Upper lobe of left lung (tissue), 6 donors: Measurements from ENCODE around the gene MANBA. TPM values are rescaled to one million over a fixed set of nuclear protein-coding genes. Genes with fewer than 3 reads are reported as not detected.

Experiments
- ATAC-seq, 2 donors: fragments of 200-7000 bp; cut with Tn5 transposase; one replicate each; pipeline ENCODE4 v1.9.1; 2022; ENCODE audit warnings: mild to moderate bottlenecking in 2 of 2, moderate library complexity in 2 of 2; ENCODE audit not compliant: low FRiP score in 2 of 2
- DNase-seq, 2 donors: peaks; one replicate each; pipeline ENCODE4 v3.0.0-alpha.2; 2019 to 2020
- H3K27ac ChIP-seq, 4 donors: fragments of 200-600 bp; sonication (generic); one replicate each; pipeline ENCODE4 v1.5.1; 2016 to 2019
- H3K27me3 ChIP-seq, 4 donors: fragments of 200-600 bp; sonication (generic); one replicate each; pipeline ENCODE4 v1.5.1; 2017 to 2019
- H3K36me3 ChIP-seq, 4 donors: fragments of 200-600 bp; sonication (generic); one replicate each; pipeline ENCODE4 v1.5.1; 2016 to 2019
- H3K4me1 ChIP-seq, 4 donors: fragments of 200-600 bp; sonication (generic); one replicate each; pipeline ENCODE4 v1.5.1; 2018 to 2019
- H3K4me3 ChIP-seq, 4 donors: fragments of 200-600 bp; sonication (generic); one replicate each; pipeline ENCODE4 v1.5.1; 2017 to 2019; ENCODE audit warnings: mild to moderate bottlenecking in 2 of 4, moderate library complexity in 1 of 4
- H3K9me3 ChIP-seq, 4 donors: fragments of 200-600 bp; sonication (generic); one replicate each; pipeline ENCODE4 v1.5.1; 2018 to 2019
- CTCF ChIP-seq, 6 experiments: fragments of 450-650 bp in 4 of 6; fragments of 200-600 bp in 2 of 6; sonication (generic) in 2 of 6; IDR thresholded peaks; one replicate each; pipeline ENCODE4 v1.5.1; 2016 to 2019; ENCODE audit warnings: antibody characterized with exemption in 6 of 6
- EP300 ChIP-seq, 4 donors: sonication (generic); formaldehyde crosslinking; IDR thresholded peaks; one replicate each; pipeline ENCODE4 v1.5.1; 2017; ENCODE audit warnings: antibody characterized with exemption in 4 of 4, control low read depth in 2 of 4
- POLR2A ChIP-seq, 4 donors: fragments of 450-650 bp; IDR thresholded peaks; one replicate each; pipeline ENCODE4 v1.5.1; 2016 to 2017; ENCODE audit warnings: antibody characterized with exemption in 4 of 4, mild to moderate bottlenecking in 2 of 4
- POLR2AphosphoS5 ChIP-seq, 2 donors: sonication (generic); formaldehyde crosslinking; IDR thresholded peaks; one replicate each; pipeline ENCODE4 v1.5.1; 2017; ENCODE audit warnings: antibody characterized with exemption in 2 of 2
- WGBS, 2 donors: methylation state at CpG; one replicate each; pipeline ENCODE4 v1.1.5; 2017 to 2018; 5-methylcytosine and 5-hydroxymethylcytosine counted together
- total RNA-seq, 6 donors: library from RNA; depleted of rRNA in 4 of 6; stranded (reverse); fragments of >200 nt in 4 of 6; gene quantifications; one replicate each; pipeline versions ENCODE4 v1.1.0 to v1.2.1, GENCODE V29; 2016 to 2021
- donor health status: DM: no; HTN: no; CAD: no; lungs with moderate emphysema.
- donor health status: DM: no; HTN: yes; CAD: no; lungs with severe emphysema.

The MANBA gene
- total RNA-seq, 6 donors from 2014 or later = 47.6 to 152 (median 59.3) TPM

- Histone ChIP-seq H3K4me1 (no peaks in the 10 kb centered on the region), H3K36me3 (no peaks in the 10 kb centered on the region), H3K9me3 (no peaks in the 10 kb centered on the region), H3K4me3 (no peak overlapping the region), H3K27me3 (no peaks in the 10 kb centered on the region), H3K27ac (no peak overlapping the region)
- TF ChIP-seq POLR2AphosphoS5 (IDR thresholded peaks at IDR 0.05) = no peak
- TF ChIP-seq CTCF (IDR thresholded peaks at IDR 0.05) = no peak
- TF ChIP-seq EP300 (IDR thresholded peaks at IDR 0.05) = no peak
- no peak for TF ChIP-seq POLR2A (IDR thresholded peaks at IDR 0.05)
- DNase-seq = no peak
- 82 to 85% methylated on average over 4 of the region's 4 CpGs for WGBS, 2 donors
- no peak for ATAC-seq
Observed at GRCh38 chr4:102678695-102679335, 82.0 kb downstream of the MANBA start.

GRCh38 chr4:102678107-102678506 lies 82.7 kb downstream of the MANBA start:
- ATAC-seq (no peak), DNase-seq (no peak)
- no peak overlapping the region for H3K4me3 ChIP-seq
- no peaks in the 10 kb centered on the region for H3K4me1 ChIP-seq
- H3K9me3 ChIP-seq = no peaks in the 10 kb centered on the region
- no peak for TF ChIP-seq CTCF (IDR thresholded peaks at IDR 0.05)
- TF ChIP-seq POLR2AphosphoS5 (IDR thresholded peaks at IDR 0.05) = no peak
- TF ChIP-seq POLR2A (IDR thresholded peaks at IDR 0.05) = no peak
- no peak for TF ChIP-seq EP300 (IDR thresholded peaks at IDR 0.05)
- no peaks in the 10 kb centered on the region for H3K36me3 ChIP-seq
- no peaks in the 10 kb centered on the region for H3K27me3 ChIP-seq
- no peak overlapping the region for H3K27ac ChIP-seq
- WGBS, 2 donors = 75 to 83% methylated on average over 2 of the region's 2 CpGs

GRCh38 chr4:102675141-102675540 lies 85.6 kb downstream of the MANBA start:
- H3K4me1 ChIP-seq = no peaks in the 10 kb centered on the region
- WGBS, 2 donors = 54 to 80% methylated on average over 1 of the region's 1 CpG
- no peaks in the 10 kb centered on the region for H3K27me3 ChIP-seq
- DNase-seq (no peak), ATAC-seq (no peak)
- peaks cover 0 to 4% (median 1%) of the 10 kb centered on the region in 4 donors for H3K36me3 ChIP-seq
- no peak overlapping the region for H3K27ac ChIP-seq
- H3K9me3 ChIP-seq = no peaks in the 10 kb centered on the region
- TF ChIP-seq EP300 (IDR thresholded peaks at IDR 0.05) = no peak
- TF ChIP-seq POLR2AphosphoS5 (IDR thresholded peaks at IDR 0.05) = no peak
- TF ChIP-seq POLR2A (IDR thresholded peaks at IDR 0.05) = no peak
- no peak for TF ChIP-seq CTCF (IDR thresholded peaks at IDR 0.05)
- H3K4me3 ChIP-seq = no peak overlapping the region

- no peaks in the 10 kb centered on the region for H3K4me1 ChIP-seq
- no peak overlapping the region for H3K27ac ChIP-seq
- H3K36me3 ChIP-seq = peaks cover 0 to 51% (median 6%) of the 10 kb centered on the region in 4 donors
- no peak overlapping the region for H3K4me3 ChIP-seq
- no peaks in the 10 kb centered on the region for H3K9me3 ChIP-seq
- no peak for TF ChIP-seq CTCF (IDR thresholded peaks at IDR 0.05)
- no peak for TF ChIP-seq POLR2AphosphoS5 (IDR thresholded peaks at IDR 0.05)
- TF ChIP-seq POLR2A (IDR thresholded peaks at IDR 0.05) = no peak
- no peak for TF ChIP-seq EP300 (IDR thresholded peaks at IDR 0.05)
- no peaks in the 10 kb centered on the region for H3K27me3 ChIP-seq
- no peak for DNase-seq
- no peak for ATAC-seq
- 89 to 92% methylated on average over 1 of the region's 1 CpG for WGBS, 2 donors
Observed at GRCh38 chr4:102667001-102667400, 93.8 kb downstream of the MANBA start.

- Histone ChIP-seq H3K4me3 (no peak overlapping the region), H3K27me3 (no peaks in the 10 kb centered on the region), H3K9me3 (no peaks in the 10 kb centered on the region), H3K4me1 (no peaks in the 10 kb centered on the region), H3K27ac (no peak overlapping the region), H3K36me3 (peaks cover 0 to 54% (median 6%) of the 10 kb centered on the region in 4 donors)
- no peak for TF ChIP-seq CTCF (IDR thresholded peaks at IDR 0.05)
- WGBS, 2 donors = 91 to 96% methylated on average over 3 of the region's 3 CpGs
- no peak for DNase-seq
- ATAC-seq = no peak
Observed at GRCh38 chr4:102665527-102665926, 95.2 kb downstream of the MANBA start.
